CD4-positive, CD25-positive, alpha-beta regulatory T cell (primary cell): ENCODE data around the gene HPCAL1. TPM values are rescaled to one million over a fixed set of nuclear protein-coding genes. Genes with fewer than 3 reads are reported as not detected.

Source experiments
- ATAC-seq, 2 donors: fragments of 150-1000 bp; cut with Tn5 transposase; one replicate each; pipeline ENCODE4 v1.10.0; 2021; ENCODE audit warnings: low read depth in 2 of 2, moderate number of reproducible peaks in 2 of 2, moderate library complexity in 1 of 2
- DNase-seq, 3 donors: peaks; one replicate each; pipeline versions ENCODE4 v3.0.0 to v3.0.0-alpha.2; 2012 to 2022; ENCODE audit warnings: mixed read lengths in 1 of 3
- H3K27ac ChIP-seq: one replicate; pipeline ENCODE4 v1.7.0; 2013; ENCODE audit warnings: mild to moderate bottlenecking, low read length; ENCODE audit not compliant: insufficient read depth, poor library complexity, severe bottlenecking
- H3K27me3 ChIP-seq: one replicate; pipeline ENCODE4 v1.7.0; 2013; ENCODE audit warnings: low read length; ENCODE audit not compliant: control insufficient read depth, insufficient read depth
- H3K36me3 ChIP-seq: one replicate; pipeline ENCODE4 v1.7.0; 2013; ENCODE audit warnings: mild to moderate bottlenecking, low read length, moderate library complexity; ENCODE audit not compliant: control insufficient read depth, insufficient read depth
- H3K4me1 ChIP-seq: 2 replicates; pipeline ENCODE4 v1.7.0; 2013; ENCODE audit warnings: mild to moderate bottlenecking, low read length; ENCODE audit not compliant: insufficient read depth, control insufficient read depth, poor library complexity, severe bottlenecking
- H3K4me3 ChIP-seq: one replicate; pipeline ENCODE4 v1.7.0; 2013; ENCODE audit warnings: low read depth, mild to moderate bottlenecking, low read length, moderate library complexity
- H3K9me3 ChIP-seq, 2 experiments: 1 replicate in 1 of 2; 2 replicates in 1 of 2; pipeline ENCODE4 v1.7.0; 2013; ENCODE audit warnings: low read length in 2 of 2, mild to moderate bottlenecking in 1 of 2, moderate library complexity in 1 of 2; ENCODE audit not compliant: control insufficient read depth in 2 of 2
- H3K27ac Mint-ChIP-seq, 3 donors: one replicate each; pipeline ENCODE4 v1.8.0; 2020 to 2022; ENCODE audit warnings: mild to moderate bottlenecking in 3 of 3, mixed read lengths in 3 of 3, moderate library complexity in 2 of 3
- H3K27me3 Mint-ChIP-seq: one replicate; pipeline ENCODE4 v1.8.0; 2022; ENCODE audit warnings: mild to moderate bottlenecking, mixed read lengths
- H3K36me3 Mint-ChIP-seq: one replicate; pipeline ENCODE4 v1.8.0; 2020; ENCODE audit warnings: mixed read lengths
- H3K4me1 Mint-ChIP-seq, 4 donors: one replicate each; pipeline ENCODE4 v1.8.0; 2020 to 2022; ENCODE audit warnings: mixed read lengths in 4 of 4, mild to moderate bottlenecking in 1 of 4
- H3K4me3 Mint-ChIP-seq, 4 donors: one replicate each; pipeline ENCODE4 v1.8.0; 2020 to 2022; ENCODE audit warnings: mild to moderate bottlenecking in 4 of 4, mixed read lengths in 4 of 4, moderate library complexity in 3 of 4
- H3K9me3 Mint-ChIP-seq, 7 donors: one replicate each; pipeline ENCODE4 v1.8.0; 2020 to 2022; ENCODE audit warnings: mixed read lengths in 7 of 7, mild to moderate bottlenecking in 3 of 7, moderate library complexity in 2 of 7
- polyA plus RNA-seq, 4 donors: library from polyadenylated mRNA; unstranded; fragments of 300-500 nt; fragmentation: Illumina TruSeq; gene quantifications; one replicate each; pipeline ENCODE4 v1.2.3, GENCODE V29; 2021
- total RNA-seq: library from RNA; stranded (reverse); gene quantifications from one replicate; pipeline ENCODE4 v1.2.3, GENCODE V29; 2022

The HPCAL1 gene
- total and polyA plus RNA-seq, 5 donors from 2014 or later: 33.8 to 95.6 (median 84.8) TPM

DNA sequence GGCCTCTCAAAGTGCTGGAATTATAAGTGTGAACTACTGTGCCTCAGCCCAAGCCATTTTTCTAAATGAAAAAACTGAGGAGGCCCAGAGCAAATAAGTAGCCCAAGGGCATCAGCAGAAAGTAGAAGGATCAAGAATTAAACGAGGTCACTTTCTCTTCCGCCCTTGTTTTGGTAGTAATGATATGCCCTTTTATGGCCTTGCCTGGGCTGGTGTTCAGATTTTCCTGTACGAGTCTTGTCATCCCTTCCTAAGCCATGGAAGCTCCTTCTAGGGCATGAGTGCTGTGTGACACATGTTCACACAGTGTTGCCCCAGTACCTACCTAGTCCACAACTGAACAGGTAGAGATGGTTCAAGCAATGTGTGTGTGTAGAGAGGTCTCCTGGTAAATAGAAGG lies 6.6 kb downstream of the HPCAL1 start:
- Histone ChIP-seq H3K9me3 (no peaks in the 10 kb centered on the region), H3K27ac (no peak overlapping the region), H3K4me1 (peaks cover 39% of the 10 kb centered on the region), H3K27me3 (no peaks in the 10 kb centered on the region), H3K36me3 (peaks cover 9% of the 10 kb centered on the region), H3K4me3 (no peak overlapping the region)
- peaks cover 6% of the 10 kb centered on the region for H3K36me3 Mint-ChIP-seq
- peaks cover 25 to 76% (median 42%) of the 10 kb centered on the region in 4 donors for H3K4me1 Mint-ChIP-seq
- H3K27ac Mint-ChIP-seq: peak overlapping the region in 1 of 3 donors; percentile 65
- ATAC-seq (no peak), DNase-seq (no peak)
- peak overlapping the region in 2 of 4 donors; percentile 2 to 11 for H3K4me3 Mint-ChIP-seq
- no peaks in the 10 kb centered on the region for H3K9me3 Mint-ChIP-seq
- H3K27me3 Mint-ChIP-seq: peaks cover 8% of the 10 kb centered on the region

DNA sequence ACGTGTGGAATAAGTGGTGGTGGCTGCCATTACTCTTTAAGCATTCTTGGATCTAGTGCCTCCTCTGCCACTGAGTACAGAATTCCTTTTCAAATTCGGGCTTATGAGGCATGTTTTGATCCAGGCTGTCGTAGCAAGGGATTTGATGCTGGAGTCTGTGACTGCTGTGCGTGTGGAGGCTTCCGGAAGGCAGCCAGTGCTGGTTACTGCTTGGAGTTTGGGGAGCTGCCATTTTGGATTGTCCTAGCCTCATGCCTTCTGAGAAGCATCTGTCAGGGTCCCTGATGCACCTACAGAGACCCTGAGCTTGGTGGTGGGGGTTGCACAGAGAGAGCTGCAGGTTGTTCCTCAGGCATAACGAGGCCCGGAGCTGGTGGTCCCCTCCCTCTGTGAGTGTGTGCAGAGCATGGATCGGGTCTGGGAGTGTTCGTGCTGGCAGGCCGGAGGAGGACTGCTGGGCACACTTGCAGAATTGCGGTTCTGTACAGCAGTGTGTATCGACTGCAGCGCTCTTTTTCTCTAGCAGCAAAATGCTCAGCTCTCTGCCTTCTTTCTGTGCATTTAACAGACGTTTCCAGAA lies 7.7 kb downstream of the HPCAL1 start:
- peaks cover 28% of the 10 kb centered on the region for H3K4me1 ChIP-seq
- H3K9me3 ChIP-seq: no peaks in the 10 kb centered on the region
- no peak overlapping the region for H3K4me3 Mint-ChIP-seq
- peaks cover 6% of the 10 kb centered on the region for H3K36me3 Mint-ChIP-seq
- H3K36me3 ChIP-seq: peaks cover 9% of the 10 kb centered on the region
- no peaks in the 10 kb centered on the region for H3K9me3 Mint-ChIP-seq
- H3K27ac ChIP-seq: no peak overlapping the region
- peaks cover 2% of the 10 kb centered on the region for H3K27me3 Mint-ChIP-seq
- no peak for DNase-seq
- no peaks in the 10 kb centered on the region for H3K27me3 ChIP-seq
- no peak overlapping the region for H3K4me3 ChIP-seq
- peak overlapping the region in 1 of 3 donors; percentile 74 for H3K27ac Mint-ChIP-seq
- peaks cover 31 to 75% (median 45%) of the 10 kb centered on the region in 4 donors for H3K4me1 Mint-ChIP-seq
- ATAC-seq: no peak

DNA sequence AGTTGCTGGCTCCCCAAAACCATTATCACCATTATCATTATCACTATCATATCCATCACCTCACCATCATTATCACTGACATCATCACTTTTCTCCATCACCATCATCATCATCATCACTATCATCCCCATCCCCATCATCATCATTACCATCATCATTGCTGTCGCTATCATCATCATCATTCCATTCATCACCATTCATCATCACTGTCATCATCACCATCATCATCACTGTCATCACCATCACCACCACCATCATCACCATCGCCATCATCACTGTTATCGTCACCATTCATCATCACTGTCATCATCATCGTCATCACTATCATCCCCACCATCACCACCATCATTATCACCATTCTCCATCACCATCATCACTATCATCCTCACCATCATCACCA lies 9.0 kb downstream of the HPCAL1 start:
- Mint-ChIP-seq H3K4me3 (no peak overlapping the region), H3K4me1 (peaks cover 27 to 75% (median 39%) of the 10 kb centered on the region in 4 donors), H3K27me3 (no peaks in the 10 kb centered on the region), H3K36me3 (peaks cover 10% of the 10 kb centered on the region), H3K27ac (no peak overlapping the region), H3K9me3 (no peaks in the 10 kb centered on the region)
- H3K27ac ChIP-seq: no peak overlapping the region
- peaks cover 18% of the 10 kb centered on the region for H3K4me1 ChIP-seq
- H3K4me3 ChIP-seq: no peak overlapping the region
- H3K9me3 ChIP-seq: no peaks in the 10 kb centered on the region
- no peak for ATAC-seq
- no peak for DNase-seq
- H3K36me3 ChIP-seq: peaks cover 9% of the 10 kb centered on the region
- H3K27me3 ChIP-seq: no peaks in the 10 kb centered on the region

DNA sequence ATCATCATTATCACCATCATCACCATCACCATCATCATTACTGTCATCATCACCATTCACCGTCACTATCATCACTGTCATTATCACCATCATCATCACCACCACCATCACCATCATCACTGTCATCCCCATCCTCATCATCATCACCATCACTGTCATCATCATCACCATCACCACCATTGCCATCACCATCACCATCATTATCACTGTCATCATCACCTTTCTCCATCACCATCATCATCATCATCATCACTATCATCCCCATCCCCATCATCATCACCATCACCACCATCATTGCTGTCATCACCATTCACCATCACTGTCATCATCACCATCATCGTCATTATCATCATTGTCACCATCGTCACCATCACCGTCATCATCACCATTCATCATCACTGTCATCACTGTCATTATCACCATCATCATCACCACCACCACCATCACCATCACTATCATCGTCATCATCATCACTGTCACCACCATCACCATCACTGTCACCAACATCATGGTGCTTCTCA lies 9.8 kb downstream of the HPCAL1 start:
- no peaks in the 10 kb centered on the region for H3K27me3 ChIP-seq
- no peak overlapping the region for H3K27ac ChIP-seq
- H3K4me3 ChIP-seq: no peak overlapping the region
- H3K27ac Mint-ChIP-seq: no peak overlapping the region
- no peak for ATAC-seq
- H3K9me3 Mint-ChIP-seq: no peaks in the 10 kb centered on the region
- peaks cover 23 to 74% (median 41%) of the 10 kb centered on the region in 4 donors for H3K4me1 Mint-ChIP-seq
- peaks cover 10% of the 10 kb centered on the region for H3K36me3 Mint-ChIP-seq
- H3K27me3 Mint-ChIP-seq: no peaks in the 10 kb centered on the region
- no peak overlapping the region for H3K4me3 Mint-ChIP-seq
- H3K4me1 ChIP-seq: peaks cover 10% of the 10 kb centered on the region
- no peaks in the 10 kb centered on the region for H3K9me3 ChIP-seq
- peaks cover 7% of the 10 kb centered on the region for H3K36me3 ChIP-seq
- DNase-seq: no peak

DNA sequence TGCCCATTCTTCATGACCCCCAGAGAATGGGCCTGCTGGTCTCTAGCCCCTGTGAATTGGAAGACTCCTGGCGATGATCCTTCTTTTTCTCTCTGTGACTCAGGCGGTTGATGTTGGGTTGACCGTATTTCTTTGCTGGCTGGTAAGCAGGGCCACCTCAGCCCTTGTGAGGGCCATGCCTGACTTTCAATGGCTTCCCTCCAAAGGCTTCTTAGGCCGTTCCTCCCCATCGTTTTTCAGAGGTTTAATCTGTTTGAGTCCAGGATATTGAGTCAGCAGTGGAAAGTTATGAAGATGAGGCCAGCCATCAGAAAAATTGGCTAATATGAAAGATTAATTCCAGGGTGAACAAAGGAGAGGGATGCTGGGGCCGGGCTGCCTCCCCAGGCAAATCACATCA lies 13.6 kb downstream of the HPCAL1 start:
- H3K4me1 Mint-ChIP-seq: peaks cover 13 to 69% (median 33%) of the 10 kb centered on the region in 4 donors
- ATAC-seq (no peak), DNase-seq (no peak)
- peaks cover 9% of the 10 kb centered on the region for H3K36me3 Mint-ChIP-seq
- peak overlapping the region in 1 of 4 donors; percentile 39 for H3K4me3 Mint-ChIP-seq
- no peak overlapping the region for H3K27ac ChIP-seq
- no peaks in the 10 kb centered on the region for H3K9me3 ChIP-seq
- H3K27ac Mint-ChIP-seq: peak overlapping the region; percentile 48 to 83 (median 67)
- no peaks in the 10 kb centered on the region for H3K27me3 ChIP-seq
- H3K27me3 Mint-ChIP-seq: no peaks in the 10 kb centered on the region
- H3K36me3 ChIP-seq: peaks cover 7% of the 10 kb centered on the region
- H3K9me3 Mint-ChIP-seq: no peaks in the 10 kb centered on the region
- H3K4me1 ChIP-seq: no peaks in the 10 kb centered on the region
- no peak overlapping the region for H3K4me3 ChIP-seq

DNA sequence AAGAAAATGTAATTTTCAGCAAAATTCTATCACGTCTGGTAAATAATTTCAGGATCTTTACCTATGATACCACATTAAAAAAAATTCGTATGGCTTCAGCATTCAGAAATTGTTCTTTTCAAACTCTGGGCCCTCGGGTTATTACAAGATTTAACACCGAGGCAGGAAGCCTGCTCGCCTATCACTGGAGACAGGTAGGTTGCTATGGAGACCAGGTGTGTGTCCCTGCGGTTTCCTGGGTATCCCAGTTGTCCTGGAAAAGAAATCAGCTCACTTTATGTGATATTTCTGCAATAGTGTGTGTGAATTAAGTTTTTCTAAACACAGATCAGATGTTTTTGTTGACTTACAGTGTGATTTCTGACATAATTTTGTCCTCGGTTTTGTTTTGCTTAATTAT lies 14.2 kb downstream of the HPCAL1 start:
- peaks cover 13 to 69% (median 33%) of the 10 kb centered on the region in 4 donors for H3K4me1 Mint-ChIP-seq
- Histone ChIP-seq H3K4me3 (no peak overlapping the region), H3K27me3 (no peaks in the 10 kb centered on the region), H3K4me1 (no peaks in the 10 kb centered on the region), H3K36me3 (peaks cover 5% of the 10 kb centered on the region), H3K27ac (no peak overlapping the region), H3K9me3 (no peaks in the 10 kb centered on the region)
- H3K27me3 Mint-ChIP-seq: no peaks in the 10 kb centered on the region
- no peaks in the 10 kb centered on the region for H3K9me3 Mint-ChIP-seq
- DNase-seq: no peak
- H3K27ac Mint-ChIP-seq: peak overlapping the region in 2 of 3 donors; percentile 34 to 83
- H3K36me3 Mint-ChIP-seq: peaks cover 13% of the 10 kb centered on the region
- ATAC-seq: no peak
- H3K4me3 Mint-ChIP-seq: no peak overlapping the region

DNA sequence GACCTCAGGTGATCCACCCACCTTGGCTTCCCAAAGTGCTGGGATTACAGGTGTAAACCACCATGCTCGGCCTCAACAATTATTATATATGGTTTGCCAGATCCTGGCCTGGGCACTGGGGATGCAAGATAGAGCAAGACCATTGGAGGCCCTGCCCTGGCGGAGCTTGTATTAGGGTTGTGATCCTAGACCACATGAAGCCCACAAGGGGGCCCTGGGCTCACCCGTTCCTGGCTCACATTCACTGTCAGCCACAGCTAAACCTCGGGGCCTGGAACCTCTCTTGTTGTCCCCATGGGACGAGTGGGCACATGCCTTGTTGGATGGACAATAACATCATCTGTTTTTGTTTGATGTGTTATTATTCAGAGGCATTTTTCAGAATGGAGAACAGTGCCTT lies 14.9 kb downstream of the HPCAL1 start:
- ATAC-seq: no peak
- Mint-ChIP-seq H3K36me3 (peaks cover 17% of the 10 kb centered on the region), H3K9me3 (no peaks in the 10 kb centered on the region), H3K27ac (peak overlapping the region in 2 of 3 donors; percentile 58 to 81), H3K27me3 (no peaks in the 10 kb centered on the region), H3K4me1 (peaks cover 13 to 72% (median 34%) of the 10 kb centered on the region in 4 donors), H3K4me3 (no peak overlapping the region)
- DNase-seq: no peak
- peaks cover 1% of the 10 kb centered on the region for H3K36me3 ChIP-seq
- H3K4me1 ChIP-seq: no peaks in the 10 kb centered on the region
- H3K9me3 ChIP-seq: no peaks in the 10 kb centered on the region
- H3K27me3 ChIP-seq: no peaks in the 10 kb centered on the region
- no peak overlapping the region for H3K27ac ChIP-seq
- H3K4me3 ChIP-seq: no peak overlapping the region

DNA sequence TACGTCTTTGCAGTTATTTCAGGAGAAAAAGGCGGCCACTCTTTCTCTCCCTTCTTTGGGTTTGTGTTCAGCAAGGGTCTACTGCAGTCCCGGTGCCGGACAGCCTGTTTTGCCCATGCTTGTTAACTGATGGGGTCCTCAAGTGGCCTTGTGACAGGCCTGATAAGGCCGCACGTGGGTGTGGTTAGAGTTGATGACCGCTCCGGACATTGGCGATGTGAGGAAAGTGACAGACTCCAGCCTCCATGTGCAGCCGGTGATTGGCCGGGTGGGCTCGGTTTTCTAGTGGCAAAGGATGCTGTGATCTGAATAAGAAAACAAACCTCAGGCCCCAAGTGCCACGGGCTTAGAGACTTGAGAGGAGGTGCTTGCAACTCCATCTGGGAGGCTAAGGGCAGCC lies 15.6 kb downstream of the HPCAL1 start:
- Histone ChIP-seq H3K27ac (no peak overlapping the region), H3K4me3 (no peak overlapping the region), H3K9me3 (no peaks in the 10 kb centered on the region), H3K27me3 (no peaks in the 10 kb centered on the region), H3K36me3 (no peaks in the 10 kb centered on the region), H3K4me1 (no peaks in the 10 kb centered on the region)
- Mint-ChIP-seq H3K4me3 (no peak overlapping the region), H3K27me3 (no peaks in the 10 kb centered on the region), H3K9me3 (no peaks in the 10 kb centered on the region), H3K27ac (peak overlapping the region in 2 of 3 donors; percentile 58 to 81), H3K4me1 (peaks cover 13 to 73% (median 34%) of the 10 kb centered on the region in 4 donors), H3K36me3 (peaks cover 22% of the 10 kb centered on the region)
- no peak for ATAC-seq
- no peak for DNase-seq
